HCT116 (cell line): Measurements from ENCODE around the gene MBD5.

Experiments used
- EZH2phosphoT487 ChIP-seq: fragments of 200-600 bp; IDR thresholded peaks from 2 replicates; pipeline ENCODE4 v1.6.1; 2018; ENCODE audit warnings: antibody characterized with exemption, borderline replicate concordance
- POLR2A ChIP-seq: IDR thresholded peaks from 2 replicates; pipeline ENCODE4 v1.7.0; 2011; ENCODE audit warnings: borderline replicate concordance; ENCODE audit not compliant: insufficient read depth, insufficient read length; ENCODE audit errors: extremely low read depth
- POLR2AphosphoS5 ChIP-seq: IDR thresholded peaks from 2 replicates; pipeline ENCODE4 v1.6.1; 2011; ENCODE audit warnings: mild to moderate bottlenecking, low read depth, low read length, moderate library complexity
- RAD21 ChIP-seq: IDR thresholded peaks from 2 replicates; pipeline ENCODE4 v1.6.1; 2012; ENCODE audit warnings: low read depth, mild to moderate bottlenecking
- ZFX ChIP-seq: fragments of 450-650 bp; IDR thresholded peaks from 2 replicates; pipeline ENCODE4 v1.6.1; 2017
- ZNF274 ChIP-seq: fragments of 200-500 bp; sonication (Bioruptor generic); IDR thresholded peaks from 2 replicates; pipeline ENCODE4 v1.6.1; 2014; ENCODE audit warnings: mild to moderate bottlenecking, low read depth, low read length, inconsistent platforms
- TF ChIP-seq, protein P1 (sequence below), 3 experiments: fragments of 200-600 bp in 1 of 3; sonication (generic) in 1 of 3; IDR thresholded peaks in 2 of 3; conservative IDR thresholded peaks in 1 of 3; 2 replicates each; pipeline ENCODE4 v1.5.1; 2012 to 2017; ENCODE audit warnings: low read depth in 2 of 3, low read length in 2 of 3, antibody characterized with exemption in 1 of 3, borderline replicate concordance in 1 of 3, control low read depth in 1 of 3, mild to moderate bottlenecking in 1 of 3, mixed read lengths in 1 of 3, mixed run types in 1 of 3, moderate library complexity in 1 of 3; ENCODE audit not compliant: insufficient read depth in 1 of 3
- TF ChIP-seq, protein P2 (sequence below): IDR thresholded peaks from 2 replicates; pipeline ENCODE4 v1.6.1; 2012; ENCODE audit warnings: low read depth

DNA sequence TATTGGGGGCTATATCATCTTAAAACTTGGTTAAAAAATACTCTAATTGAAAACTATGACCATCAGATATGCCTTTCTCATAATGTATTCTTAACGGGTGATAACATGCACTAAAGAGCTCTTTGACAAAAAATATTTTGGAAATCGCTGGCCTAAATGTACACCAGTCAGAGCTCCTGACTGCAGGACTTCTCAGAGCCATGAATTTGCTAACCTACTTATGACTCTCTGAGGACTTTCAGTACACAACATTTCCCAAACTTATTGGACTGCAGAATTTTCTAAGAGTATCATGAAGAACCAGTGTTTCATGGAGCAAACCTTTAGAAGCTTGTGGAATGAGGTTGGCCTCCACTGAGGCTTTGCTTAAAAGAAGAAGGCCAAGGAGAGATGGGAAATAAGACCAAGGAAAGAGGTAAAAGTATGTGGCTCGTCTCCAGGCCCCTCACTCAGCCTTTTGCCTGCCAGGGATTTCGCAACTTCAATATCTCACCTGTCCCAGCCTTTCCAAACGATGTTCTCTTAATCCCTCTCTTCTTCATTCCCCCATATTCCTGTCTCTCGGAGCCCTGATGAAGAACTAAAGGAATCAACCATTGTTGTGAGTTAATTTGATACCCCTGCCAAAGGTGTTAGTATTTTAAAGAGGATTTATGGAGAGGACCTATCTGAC is 534.9 kb downstream of the MBD5 start:
- TF ChIP-seq, protein P1, sequence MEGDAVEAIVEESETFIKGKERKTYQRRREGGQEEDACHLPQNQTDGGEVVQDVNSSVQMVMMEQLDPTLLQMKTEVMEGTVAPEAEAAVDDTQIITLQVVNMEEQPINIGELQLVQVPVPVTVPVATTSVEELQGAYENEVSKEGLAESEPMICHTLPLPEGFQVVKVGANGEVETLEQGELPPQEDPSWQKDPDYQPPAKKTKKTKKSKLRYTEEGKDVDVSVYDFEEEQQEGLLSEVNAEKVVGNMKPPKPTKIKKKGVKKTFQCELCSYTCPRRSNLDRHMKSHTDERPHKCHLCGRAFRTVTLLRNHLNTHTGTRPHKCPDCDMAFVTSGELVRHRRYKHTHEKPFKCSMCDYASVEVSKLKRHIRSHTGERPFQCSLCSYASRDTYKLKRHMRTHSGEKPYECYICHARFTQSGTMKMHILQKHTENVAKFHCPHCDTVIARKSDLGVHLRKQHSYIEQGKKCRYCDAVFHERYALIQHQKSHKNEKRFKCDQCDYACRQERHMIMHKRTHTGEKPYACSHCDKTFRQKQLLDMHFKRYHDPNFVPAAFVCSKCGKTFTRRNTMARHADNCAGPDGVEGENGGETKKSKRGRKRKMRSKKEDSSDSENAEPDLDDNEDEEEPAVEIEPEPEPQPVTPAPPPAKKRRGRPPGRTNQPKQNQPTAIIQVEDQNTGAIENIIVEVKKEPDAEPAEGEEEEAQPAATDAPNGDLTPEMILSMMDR (IDR thresholded peaks at IDR 0.05 in 2 of 3, conservative IDR thresholded peaks at IDR 0.05 in 1 of 3; ENCODE audit: borderline replicate concordance in 1 of 3, insufficient read depth in 1 of 3, low read depth in 2 of 3, low read length in 2 of 3), result no peak
- TF ChIP-seq, protein P2, sequence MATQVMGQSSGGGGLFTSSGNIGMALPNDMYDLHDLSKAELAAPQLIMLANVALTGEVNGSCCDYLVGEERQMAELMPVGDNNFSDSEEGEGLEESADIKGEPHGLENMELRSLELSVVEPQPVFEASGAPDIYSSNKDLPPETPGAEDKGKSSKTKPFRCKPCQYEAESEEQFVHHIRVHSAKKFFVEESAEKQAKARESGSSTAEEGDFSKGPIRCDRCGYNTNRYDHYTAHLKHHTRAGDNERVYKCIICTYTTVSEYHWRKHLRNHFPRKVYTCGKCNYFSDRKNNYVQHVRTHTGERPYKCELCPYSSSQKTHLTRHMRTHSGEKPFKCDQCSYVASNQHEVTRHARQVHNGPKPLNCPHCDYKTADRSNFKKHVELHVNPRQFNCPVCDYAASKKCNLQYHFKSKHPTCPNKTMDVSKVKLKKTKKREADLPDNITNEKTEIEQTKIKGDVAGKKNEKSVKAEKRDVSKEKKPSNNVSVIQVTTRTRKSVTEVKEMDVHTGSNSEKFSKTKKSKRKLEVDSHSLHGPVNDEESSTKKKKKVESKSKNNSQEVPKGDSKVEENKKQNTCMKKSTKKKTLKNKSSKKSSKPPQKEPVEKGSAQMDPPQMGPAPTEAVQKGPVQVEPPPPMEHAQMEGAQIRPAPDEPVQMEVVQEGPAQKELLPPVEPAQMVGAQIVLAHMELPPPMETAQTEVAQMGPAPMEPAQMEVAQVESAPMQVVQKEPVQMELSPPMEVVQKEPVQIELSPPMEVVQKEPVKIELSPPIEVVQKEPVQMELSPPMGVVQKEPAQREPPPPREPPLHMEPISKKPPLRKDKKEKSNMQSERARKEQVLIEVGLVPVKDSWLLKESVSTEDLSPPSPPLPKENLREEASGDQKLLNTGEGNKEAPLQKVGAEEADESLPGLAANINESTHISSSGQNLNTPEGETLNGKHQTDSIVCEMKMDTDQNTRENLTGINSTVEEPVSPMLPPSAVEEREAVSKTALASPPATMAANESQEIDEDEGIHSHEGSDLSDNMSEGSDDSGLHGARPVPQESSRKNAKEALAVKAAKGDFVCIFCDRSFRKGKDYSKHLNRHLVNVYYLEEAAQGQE, result no peak
- no peak for TF ChIP-seq ZFX
- TF ChIP-seq RAD21, result no peak
- no peak for TF ChIP-seq EZH2phosphoT487
- no peak for TF ChIP-seq ZNF274
- TF ChIP-seq POLR2A, result no peak
- no peak for TF ChIP-seq POLR2AphosphoS5
